Ramos (cell line): ENCODE data around the gene EIF5B.
"Not testable (repeated sequence)": the region's sequence is repeated elsewhere in the genome, so short reads cannot be mapped to it uniquely, and the experiment has no call there.

Experiments
- in situ Hi-C: fragments of 300-500 bp; cut with MboI; formaldehyde crosslinking; loops from one replicate; pipeline ENCODE4 v1.14.3; 2022; ENCODE audit warnings: low sequenced_read_pairs; ENCODE audit not compliant: unreplicated experiment

The EIF5B gene, protein sequence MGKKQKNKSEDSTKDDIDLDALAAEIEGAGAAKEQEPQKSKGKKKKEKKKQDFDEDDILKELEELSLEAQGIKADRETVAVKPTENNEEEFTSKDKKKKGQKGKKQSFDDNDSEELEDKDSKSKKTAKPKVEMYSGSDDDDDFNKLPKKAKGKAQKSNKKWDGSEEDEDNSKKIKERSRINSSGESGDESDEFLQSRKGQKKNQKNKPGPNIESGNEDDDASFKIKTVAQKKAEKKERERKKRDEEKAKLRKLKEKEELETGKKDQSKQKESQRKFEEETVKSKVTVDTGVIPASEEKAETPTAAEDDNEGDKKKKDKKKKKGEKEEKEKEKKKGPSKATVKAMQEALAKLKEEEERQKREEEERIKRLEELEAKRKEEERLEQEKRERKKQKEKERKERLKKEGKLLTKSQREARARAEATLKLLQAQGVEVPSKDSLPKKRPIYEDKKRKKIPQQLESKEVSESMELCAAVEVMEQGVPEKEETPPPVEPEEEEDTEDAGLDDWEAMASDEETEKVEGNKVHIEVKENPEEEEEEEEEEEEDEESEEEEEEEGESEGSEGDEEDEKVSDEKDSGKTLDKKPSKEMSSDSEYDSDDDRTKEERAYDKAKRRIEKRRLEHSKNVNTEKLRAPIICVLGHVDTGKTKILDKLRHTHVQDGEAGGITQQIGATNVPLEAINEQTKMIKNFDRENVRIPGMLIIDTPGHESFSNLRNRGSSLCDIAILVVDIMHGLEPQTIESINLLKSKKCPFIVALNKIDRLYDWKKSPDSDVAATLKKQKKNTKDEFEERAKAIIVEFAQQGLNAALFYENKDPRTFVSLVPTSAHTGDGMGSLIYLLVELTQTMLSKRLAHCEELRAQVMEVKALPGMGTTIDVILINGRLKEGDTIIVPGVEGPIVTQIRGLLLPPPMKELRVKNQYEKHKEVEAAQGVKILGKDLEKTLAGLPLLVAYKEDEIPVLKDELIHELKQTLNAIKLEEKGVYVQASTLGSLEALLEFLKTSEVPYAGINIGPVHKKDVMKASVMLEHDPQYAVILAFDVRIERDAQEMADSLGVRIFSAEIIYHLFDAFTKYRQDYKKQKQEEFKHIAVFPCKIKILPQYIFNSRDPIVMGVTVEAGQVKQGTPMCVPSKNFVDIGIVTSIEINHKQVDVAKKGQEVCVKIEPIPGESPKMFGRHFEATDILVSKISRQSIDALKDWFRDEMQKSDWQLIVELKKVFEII

DNA sequence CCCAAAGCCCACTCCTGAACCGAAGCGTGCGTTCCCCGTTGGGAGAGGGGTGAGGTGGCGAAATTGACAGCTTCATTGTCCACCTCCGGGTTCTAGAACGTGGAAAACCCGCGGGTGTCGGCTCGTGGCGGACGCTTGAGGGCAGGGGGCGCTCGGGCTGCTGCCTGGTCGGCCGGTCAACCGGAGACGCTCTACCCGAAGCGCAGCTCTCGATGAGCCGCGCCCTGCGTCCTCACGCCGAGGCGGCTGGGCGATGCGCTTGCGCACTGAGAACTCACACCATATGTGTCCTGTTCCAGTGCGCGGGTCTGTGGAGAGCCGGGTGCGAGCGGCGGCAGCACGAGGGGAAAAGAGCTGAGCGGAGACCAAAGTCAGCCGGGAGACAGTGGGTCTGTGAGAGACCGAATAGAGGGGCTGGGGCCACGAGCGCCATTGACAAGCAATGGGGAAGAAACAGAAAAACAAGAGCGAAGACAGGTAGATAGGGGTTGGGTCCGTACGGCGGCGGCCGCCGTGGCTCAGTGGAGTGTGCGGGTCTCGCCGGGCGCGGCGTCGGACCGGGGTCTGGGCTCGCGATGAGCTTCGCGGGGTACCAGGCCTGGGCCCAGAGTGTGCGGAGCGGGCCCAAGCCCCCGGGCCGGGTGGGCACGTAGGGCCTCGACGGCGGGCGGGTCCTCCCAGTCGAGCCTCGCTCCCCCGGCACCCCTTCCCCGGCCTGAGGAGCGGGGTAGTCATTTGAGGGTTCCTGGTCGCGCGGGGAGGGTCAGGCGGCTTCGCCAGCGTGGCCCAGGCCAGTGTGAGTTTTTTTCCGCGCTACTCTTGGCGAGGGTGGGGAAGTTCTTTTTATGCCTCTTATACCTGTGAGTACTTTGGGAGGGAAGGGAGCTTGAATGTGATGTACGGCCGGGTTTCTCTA, at the start of gene EIF5B:
Gene EIF5B (plus strand): TSS at position 277 of the 916 bp plus-strand sequence. CDS start 166 bp downstream, at position 443.
- in situ Hi-C loops = loop anchor here (10.0 kb wide), 1 partner anchor 153 kb away; the partner anchor contains the start of genes MITD1 and MRPL30

DNA sequence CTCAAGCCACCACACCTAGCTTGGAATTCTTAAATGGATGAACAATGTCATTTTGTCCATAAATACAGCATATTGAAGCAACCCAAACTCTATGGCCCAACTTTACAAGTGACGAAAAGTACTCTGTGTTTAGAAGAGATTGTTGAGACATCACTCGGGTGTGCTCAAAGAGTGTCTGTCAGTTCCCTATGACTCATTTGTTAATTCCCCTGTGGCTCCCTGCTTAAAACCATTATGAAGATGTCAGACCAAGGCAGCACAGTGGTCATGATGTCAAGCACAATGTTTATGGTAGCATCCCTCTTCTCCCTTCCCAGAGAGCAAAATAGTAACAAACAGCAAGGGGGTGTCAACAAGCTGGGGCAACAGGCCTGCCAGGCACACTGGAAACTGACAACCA, 39.2 kb upstream of the EIF5B start:
- in situ Hi-C loops = no loop called here

DNA sequence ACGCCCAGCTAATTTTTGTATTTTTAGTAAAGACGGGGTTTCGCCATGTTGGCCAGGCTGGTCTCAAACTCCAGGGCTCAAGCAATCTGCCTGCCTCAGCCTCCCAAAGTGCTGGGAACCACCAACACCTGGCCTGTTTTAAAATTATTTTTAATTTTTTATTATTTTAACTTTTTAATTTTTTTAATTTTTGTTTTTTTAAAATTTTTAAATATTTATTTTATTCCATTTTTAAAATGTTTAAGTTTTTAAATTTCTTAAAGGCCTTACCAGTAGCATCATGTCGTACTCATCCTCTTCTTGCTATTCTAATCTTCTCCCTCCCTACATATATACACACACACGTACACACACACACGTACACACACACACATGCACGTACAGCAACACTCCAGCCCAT, 37.6 kb upstream of the EIF5B start:
- in situ Hi-C loops = no loop called here

DNA sequence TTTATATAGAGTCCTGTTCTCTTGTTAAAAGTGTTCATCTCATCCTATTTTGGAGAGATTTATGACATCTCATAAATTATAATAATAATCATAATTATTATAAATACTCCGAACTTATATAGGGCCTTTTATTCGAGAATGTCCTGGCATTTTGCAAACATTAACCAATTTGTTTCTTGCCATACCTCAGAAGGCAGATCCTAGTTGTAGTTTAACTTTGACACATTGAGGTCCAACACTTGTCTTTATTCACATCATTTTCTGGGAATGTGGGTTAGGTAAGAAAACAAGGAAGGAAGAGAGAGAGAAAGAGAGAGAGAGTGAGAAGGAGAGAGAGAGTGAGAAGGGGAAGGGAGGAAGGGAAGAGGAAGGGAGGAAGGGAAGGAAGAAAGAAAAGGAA, 36.1 kb upstream of the EIF5B start, which contains the start of gene LYG1:
Gene LYG1 (minus strand): TSS at position 101 of the 400 bp plus-strand sequence. CDS start 5,527 bp downstream, outside the sequence.
- in situ Hi-C loops = not testable (repeated sequence)

DNA sequence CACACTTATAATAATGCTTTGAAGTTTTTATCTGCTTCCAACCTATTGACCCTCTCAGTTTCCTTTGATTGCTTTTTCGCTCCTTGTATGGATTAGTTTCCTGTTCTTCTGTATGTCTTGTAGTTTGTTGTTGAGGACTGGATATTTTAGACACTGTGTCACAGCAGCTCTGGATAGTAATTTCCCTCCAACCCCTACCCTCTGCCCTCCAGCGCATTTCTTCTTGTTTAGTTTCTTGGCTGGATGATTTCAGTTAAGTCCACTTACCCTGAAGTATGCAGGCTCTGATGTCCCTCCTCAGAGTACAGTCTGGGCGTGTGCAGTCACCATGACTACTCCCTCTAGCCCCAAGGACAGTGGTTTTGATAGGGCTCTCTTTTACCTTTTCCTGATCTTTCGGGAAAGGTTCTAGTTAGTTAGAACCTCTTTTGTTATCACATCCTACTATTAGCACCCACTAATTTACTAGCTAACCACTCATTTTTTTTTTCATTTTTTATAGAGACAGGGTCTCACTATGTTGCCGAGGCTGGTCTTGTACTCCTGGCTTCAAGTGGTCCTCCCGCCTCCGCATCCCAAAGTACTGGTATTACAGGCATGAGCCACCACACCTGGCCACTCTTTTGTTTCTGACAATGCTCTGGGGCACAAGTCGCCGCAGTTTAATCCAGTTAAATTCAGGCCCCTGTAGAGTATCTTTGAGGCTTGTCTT, 19.9 kb upstream of the EIF5B start:
- in situ Hi-C loops = no loop called here

DNA sequence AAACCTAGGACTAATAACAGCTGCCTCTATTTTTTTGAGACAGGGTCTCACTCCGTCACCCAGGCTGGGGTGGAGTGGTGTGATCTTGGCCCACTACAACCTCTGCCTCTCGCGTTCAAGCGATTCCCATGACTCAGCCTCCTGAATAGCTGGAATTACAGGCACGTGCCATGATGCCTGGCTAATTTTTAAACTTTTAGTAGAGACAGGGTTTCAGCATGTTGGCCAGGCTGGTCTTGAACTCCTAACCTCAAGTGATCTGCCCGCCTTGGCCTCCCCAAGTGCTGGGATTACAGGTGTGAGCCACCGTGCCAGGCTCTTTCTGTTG, 19.4 kb upstream of the EIF5B start:
- in situ Hi-C loops = not testable (repeated sequence)

DNA sequence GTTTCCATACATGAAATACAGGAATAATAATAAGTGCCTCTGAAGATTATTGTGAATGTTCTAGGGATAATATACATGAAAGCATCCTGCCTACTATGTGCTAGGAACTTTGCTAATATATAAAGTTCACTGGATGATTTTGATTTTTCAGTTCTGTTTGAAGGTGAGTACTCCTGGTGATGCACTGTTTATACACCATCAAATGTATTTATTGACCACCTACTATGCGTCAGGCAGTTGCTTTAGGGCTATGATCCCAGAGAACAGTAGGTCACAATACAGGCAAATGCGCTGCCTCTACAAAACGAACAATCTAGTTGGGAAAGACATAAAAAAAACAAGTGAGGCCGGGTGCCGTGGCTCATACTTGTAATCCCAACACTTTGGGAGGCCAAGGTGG, 11.8 kb upstream of the EIF5B start:
- in situ Hi-C loops = no loop called here

DNA sequence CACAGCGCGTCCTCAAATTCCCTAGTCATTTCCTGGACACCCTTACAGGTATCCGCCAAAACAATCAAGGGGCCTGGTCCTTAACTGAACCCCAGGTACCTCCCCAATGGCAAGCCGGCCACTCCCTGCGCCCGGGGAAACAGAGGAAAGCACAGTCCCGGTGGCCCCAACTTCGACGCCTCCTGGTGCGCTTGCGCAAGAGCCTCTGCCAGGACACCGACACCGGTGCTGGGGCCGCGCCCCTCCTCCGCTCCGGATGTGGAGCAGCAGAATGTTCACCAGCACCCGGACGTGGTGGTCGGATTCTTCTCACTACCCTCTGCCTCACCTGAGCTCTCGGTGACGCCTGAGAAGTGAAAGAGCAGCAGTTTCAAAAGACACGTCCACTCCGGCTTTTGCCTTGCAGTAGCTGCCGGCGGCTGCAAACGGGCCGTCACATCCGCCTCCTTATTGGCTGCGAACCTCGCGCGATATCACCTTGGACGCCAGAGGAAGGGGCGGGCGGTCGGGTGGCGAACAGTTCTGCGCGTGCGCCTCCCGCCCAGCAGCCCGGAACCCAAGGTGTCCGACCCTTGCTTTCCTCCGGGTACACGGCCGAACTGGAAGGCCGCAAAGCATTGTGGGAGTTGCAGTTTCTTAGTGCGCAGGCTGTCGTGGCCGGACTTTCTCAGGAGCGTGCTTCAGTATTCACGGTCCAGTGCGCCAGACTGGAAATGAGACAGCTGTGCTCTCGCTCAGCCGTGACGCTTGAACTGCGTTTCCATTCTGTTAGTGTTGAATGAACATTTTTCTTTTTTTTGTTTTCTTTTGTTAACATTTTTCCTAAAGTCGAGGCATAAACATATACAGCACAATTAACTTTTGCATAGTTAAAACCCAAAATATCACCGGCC, 1.0 kb upstream of the EIF5B start, which contains the start of gene TXNDC9:
Gene TXNDC9 (minus strand): TSS at position 423 of the 893 bp plus-strand sequence. CDS start 3,123 bp downstream, outside the sequence.
- in situ Hi-C loops = loop anchor here (10.0 kb wide), 1 partner anchor 151 kb away; the partner anchor contains the start of genes MITD1 and MRPL30

DNA sequence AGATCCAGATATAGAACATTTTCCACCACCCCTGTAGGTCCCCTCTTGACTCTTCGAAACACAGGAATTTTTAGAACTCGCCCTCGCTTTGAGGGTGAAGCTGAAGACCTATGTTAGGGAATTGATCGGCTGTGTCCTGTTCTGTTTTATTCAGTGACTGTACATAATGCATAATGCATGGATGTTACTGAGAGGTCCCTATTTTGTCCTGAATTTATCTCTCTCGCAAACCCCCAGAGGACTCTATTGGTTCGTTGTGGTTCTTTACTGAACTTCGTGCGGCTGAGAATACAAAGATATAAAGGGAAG, 431 bp upstream of the EIF5B start:
- in situ Hi-C loops = loop anchor here (10.0 kb wide), 1 partner anchor 152 kb away; the partner anchor contains the start of genes MITD1 and MRPL30

DNA sequence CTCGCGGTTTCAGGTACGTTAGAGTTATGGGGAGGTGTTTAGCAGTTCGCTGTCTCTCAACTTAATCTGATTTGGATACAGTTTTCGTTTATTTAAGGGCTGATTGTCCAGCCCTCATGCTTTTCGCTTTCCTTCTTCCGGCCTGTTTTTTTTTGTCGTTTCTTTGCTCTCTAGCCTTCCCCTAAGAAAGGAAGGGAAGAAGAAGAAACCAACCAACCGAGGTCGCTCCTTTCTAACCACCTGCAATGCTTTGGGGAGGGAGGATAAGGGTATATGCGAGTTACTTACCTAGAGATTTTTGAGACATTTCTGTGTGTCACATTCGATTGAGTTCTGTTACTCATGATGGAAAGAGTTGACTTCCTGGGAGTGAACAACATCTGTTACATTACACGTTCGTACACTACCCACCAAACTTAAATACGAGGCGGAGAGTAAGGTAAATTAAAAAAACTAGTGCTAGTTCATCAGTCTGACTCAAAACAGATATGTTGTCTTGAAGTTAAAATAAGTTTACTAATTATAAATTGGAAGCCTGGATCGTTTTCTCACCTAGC, 918 bp downstream of the EIF5B start:
- in situ Hi-C loops = loop anchor here (10.0 kb wide), 1 partner anchor 153 kb away; the partner anchor contains the start of genes MITD1 and MRPL30

DNA sequence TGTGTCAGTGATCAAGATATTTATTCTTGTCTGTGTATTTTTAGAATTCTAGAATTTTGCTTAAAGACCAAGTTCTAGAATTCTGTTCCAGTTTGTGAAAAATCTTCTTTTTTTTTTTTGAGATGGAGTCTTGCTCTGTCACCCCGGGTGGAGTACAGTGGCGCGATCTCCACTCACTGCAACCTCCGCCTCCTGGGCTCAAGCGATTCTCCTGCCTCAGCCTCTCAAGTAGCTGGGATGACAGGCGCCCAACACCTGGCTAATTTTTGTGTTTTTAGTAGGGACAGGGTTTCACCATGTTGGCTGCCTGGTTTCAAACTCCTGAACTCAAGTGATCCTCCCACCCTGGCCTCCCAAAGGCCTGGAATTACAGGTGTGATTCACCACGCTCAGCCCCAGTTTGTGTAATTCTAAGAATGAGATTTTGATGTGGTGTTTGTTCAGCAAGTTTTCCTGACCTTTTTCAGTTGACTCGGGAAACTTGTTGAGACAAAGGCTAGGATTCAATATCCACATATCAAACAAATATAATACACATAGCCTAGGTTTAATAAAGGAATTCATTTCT, 3.6 kb downstream of the EIF5B start:
- in situ Hi-C loops = no loop called here

DNA sequence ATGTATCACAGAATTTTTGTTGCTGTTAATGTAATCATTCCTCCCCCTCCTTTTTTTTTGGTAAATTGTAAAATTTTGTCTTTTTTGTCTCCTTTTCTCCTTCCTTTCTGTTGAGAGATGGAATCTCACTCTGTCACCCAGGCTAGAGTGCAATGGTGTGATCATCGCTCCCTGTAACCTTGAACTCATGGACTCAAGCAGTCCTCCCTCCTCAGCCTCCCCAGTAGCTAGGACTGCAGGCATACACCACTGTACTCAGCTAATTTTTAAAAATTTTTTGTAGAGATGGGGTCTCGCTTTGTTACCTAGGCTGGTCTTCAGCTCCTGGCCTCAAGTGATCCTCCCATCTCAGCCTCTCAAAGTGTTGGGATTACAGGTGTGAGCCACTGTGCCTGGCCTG, 5.3 kb downstream of the EIF5B start:
- in situ Hi-C loops = no loop called here

DNA sequence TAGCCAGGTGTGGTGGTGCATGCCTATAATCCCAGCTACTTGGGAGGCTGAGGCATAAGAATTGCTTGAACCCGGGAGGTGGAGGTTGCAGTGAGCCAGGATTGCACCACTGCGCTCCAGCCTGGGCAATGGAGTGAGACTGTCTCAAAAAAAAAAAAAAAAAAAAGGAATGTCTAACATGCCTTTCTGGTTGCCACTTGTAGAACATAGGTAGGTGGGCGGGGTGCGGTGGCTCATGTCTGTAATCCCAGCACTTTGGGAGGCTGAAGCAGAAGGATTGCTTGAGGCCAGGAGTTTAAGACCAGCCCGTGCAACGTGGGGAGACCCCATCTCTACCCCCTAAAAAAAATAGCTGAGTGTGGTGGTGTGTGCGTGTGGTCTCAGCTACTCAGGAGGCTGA, 8.3 kb downstream of the EIF5B start:
- in situ Hi-C loops = not testable (repeated sequence)

DNA sequence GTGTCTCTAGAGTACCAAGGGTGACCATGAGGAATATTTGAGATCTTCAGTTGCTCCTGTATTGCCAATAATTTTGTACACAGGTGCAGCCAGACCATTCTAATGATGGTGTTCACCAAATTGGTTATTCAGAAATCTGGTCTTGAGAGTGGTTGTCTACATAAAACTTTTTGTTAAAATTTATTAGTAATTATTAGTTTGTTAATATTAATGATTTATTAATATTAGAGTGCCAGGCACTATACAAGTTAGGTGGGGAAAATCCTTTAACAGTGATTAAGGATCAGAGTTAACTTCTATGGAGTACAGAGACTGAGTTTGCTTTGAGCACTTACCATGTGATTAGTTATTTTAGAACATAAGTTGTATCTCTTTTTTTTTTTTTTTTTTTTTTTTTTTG, 9.0 kb downstream of the EIF5B start:
- in situ Hi-C loops = no loop called here

DNA sequence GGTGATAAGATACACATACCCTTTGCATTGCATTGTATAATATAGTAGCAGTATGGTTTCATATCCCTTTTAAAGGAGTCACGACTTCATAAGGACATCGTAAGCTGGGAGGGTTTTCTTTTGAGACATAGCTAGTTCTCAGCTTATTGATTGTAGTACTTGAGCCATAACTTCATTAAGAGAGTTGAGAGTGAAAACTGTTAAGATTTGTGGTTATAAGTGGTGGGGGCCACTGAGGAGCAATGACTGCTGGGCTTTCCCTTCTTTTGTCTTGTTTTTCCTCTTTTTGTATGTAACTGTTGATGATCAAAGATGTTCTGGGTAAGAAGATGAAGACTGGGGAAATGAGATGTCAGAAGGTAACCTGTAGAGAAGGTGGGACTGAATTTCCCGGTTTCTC, 11.0 kb downstream of the EIF5B start:
- in situ Hi-C loops = no loop called here

DNA sequence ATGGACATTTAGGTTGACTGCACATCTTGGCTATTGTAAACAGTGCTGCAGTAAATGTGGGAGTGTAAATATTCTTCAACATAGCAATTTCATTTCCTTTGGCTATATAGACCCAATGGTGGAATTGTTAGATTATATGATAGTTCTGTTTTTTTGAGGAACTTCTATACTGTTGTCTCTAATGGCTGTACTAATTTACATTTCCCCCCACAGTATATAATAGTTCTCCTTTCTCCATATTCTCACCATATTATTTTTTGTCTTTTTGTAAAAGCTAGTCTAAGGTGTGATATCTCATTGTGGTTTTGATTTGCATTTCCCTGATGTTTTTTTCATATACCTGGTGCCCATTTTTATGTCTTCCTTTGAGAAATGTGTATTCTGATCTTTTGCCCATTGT, 13.0 kb downstream of the EIF5B start:
- in situ Hi-C loops = no loop called here

DNA sequence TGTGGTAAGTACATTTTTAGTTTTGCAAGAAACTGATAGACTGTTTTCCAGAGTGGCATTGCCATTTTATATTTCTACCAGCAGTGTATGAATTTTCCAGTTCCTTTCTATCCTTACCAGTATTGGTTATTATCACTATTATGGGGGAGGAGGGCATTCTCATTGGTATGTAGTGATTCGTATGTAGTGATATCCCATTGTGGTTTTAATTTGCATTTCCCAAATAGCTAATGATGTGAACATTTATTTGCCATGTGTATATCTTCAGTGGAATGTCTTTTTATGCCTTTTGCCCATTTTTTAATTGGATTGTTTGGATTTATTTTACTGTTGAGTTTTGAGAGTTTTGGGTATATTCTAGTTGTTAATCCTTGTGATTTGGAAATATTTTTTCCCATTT, 16.9 kb downstream of the EIF5B start:
- in situ Hi-C loops = no loop called here
